K562 treated with DMSO at 1 percent for 12 hours (cell line): ENCODE data around the gene TSPAN16. TPM values are rescaled to one million over a fixed set of nuclear protein-coding genes. Genes with fewer than 3 reads are reported as not detected.

ENCODE experiments used
- total RNA-seq: library from RNA; unstranded; fragments of 300-600 nt; gene quantifications from 2 replicates; pipeline ENCODE4 v1.2.3, GENCODE V29; 2022; ENCODE audit not compliant: insufficient read depth

Gene TSPAN16, protein sequence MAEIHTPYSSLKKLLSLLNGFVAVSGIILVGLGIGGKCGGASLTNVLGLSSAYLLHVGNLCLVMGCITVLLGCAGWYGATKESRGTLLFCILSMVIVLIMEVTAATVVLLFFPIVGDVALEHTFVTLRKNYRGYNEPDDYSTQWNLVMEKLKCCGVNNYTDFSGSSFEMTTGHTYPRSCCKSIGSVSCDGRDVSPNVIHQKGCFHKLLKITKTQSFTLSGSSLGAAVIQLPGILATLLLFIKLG
- total RNA-seq = not detected in 2 replicates

DNA sequence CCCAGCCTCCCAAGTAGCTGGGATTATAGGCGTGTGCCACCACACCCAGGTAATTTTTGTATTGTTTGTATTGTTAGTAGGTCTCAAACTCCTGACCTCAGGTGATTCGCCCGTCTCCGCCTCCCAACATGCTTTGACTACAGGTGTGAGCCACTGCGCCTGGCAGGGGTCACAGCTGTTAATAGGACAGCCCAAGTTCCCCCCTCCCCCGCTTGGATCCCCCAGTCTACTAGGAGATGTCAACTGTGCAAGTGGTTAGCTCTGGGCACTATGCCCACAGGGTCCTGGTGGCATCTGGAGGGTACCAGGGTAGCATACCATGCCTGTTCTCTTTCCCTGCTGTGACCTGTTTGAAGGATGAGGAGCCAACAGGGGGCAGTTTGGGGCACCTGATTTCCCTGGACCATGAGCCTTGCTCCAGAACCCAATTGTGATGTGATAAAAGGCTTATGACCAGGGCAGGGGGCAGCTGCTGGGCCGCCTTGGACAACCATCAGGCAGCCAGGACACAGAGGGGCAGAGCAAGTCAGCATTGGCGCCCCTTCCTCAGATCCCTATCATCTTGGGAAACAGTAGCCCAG is at the start of gene TSPAN16:
TSS of gene TSPAN16 (plus strand) at position 496 of the 581 bp plus-strand sequence. CDS start 138 bp downstream, outside the sequence.

DNA sequence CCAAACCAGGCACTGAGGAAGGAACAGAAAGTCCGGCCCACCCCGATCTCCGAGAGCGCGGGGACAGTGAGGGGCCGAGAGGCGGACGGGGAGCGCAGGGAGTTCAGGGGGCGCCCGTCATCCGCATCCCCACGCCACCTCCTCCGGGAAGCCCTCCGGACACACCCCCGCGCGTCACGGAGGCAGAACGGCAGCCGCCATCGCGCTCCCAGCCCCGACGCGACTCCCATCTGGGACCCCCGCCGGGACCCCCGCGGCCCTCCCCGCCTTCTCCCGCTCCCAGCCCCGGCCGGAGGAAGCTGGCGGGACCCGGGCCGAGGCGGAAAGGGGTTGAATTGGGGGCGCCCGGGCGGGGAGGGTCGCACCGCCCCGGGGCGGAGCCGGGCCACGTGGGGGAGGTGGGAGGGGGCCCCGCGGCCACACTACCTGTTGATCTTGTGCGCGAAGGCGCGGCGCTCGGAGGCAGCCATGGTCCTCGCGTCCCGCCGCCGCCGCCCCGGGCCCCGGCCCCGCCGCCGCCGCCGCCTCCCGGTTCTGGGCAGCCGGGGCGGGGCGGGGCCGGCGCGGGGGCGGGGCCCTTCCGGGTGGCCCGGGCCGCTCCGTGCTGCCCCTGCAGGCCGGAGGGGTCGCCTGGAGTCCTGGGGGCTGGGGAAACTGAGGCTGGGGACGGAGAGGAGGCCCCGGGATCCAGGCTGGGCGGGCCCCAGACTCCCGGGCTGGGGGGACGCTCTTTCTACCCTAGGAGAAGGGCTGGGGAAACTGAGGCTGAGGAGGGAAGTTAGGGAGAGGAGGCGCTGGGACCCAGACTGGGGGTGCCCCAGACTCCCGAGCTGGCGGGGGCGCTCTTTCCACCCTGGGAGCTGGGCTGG is 33.8 kb upstream of the TSPAN16 start, which contains the start of gene DOCK6:
TSS of gene DOCK6 (minus strand) at position 554 of the 869 bp plus-strand sequence. CDS start at position 470, 84 bp downstream.

DNA sequence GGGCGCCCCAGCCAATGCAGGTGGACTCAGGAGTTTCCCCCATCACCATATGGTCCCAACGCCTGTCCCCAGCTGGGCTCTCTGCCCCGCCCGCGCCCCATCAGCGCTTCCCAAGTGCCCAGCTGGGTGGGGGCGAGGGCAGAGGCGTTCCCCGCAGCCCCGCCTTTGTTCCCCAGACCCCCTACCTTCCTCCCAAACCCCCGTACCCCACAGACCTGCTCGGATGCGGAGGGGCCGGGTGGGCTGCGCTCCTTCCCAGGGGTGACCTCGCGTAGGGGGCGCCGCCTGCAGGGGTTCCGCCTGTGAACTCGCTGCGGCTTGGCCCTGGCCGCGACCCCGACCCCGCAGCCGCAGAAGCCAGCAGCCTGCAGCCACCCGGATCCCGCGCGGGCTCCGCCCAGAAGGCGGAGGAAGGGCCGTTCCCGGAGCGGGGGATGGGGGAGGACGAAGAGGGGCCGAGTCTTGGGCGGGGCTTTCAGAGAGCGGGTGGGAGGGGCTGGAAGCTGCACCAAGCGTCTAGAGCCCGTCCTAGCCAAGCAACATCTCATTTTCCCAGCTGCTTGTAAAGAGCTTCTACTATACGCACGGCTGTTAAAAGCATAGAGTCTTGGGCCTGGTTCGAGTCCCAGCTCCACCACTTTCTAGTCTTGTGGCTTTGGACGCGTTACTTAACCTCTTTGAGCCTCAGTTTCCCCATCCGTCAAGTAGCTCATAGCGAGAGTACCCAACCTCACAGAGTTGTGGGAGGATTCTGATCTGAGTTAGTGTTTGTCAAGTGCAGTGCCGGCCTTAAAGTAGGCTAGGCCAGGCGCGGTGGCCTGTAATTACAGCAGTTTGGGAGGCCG is 43.5 kb downstream of the TSPAN16 start, which contains the start of gene RAB3D:
TSS of gene RAB3D (minus strand) at position 404 of the 845 bp plus-strand sequence. CDS start 2,258 bp downstream, outside the sequence.

DNA sequence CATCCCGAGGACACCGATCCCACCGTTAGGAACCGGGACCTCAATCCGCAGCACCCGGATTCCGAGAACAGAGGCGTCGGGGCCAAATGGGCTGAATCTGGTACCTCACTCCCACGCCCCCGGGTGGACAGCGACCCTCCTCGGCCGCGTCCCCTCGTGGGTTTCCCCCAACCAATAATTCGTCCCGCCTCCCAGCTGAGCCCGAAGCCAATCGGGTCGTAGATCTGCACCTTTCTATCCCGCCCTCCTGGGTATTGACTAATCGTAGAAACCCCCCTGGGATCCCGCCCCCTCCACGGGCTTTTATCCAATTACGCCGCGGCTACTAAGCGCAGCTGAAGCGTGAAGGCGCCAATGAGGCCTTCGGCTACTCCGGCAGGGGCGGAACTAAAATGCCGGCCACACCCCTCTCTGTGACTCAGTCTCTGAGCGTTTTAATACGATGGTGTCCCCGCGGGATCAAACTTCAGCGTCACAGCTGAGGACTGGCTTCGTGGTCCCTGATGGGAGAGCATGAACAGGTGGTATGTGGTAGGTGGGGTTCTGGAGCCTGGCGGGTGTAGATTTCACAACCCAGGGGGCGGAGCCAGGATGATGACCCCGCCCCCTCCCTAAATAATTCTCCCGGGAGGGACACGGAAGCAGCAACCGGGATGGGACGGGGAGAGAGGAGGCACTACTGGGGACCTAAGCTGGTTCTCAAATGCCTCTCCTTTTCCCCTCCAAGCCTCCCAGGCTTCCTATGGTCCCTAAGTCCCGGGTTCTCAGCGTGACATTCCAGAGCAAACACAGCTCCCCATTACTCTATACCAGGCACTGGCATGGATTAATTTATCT is 50.4 kb downstream of the TSPAN16 start, which contains the start of the genes CCDC159 and TMEM205:
TSS of gene CCDC159 (plus strand) at position 416 of the 837 bp plus-strand sequence. CDS start at position 504, 88 bp downstream.
TSS of gene TMEM205 (minus strand) at position 165 of the 837 bp plus-strand sequence. CDS start 649 bp downstream, outside the sequence.

DNA sequence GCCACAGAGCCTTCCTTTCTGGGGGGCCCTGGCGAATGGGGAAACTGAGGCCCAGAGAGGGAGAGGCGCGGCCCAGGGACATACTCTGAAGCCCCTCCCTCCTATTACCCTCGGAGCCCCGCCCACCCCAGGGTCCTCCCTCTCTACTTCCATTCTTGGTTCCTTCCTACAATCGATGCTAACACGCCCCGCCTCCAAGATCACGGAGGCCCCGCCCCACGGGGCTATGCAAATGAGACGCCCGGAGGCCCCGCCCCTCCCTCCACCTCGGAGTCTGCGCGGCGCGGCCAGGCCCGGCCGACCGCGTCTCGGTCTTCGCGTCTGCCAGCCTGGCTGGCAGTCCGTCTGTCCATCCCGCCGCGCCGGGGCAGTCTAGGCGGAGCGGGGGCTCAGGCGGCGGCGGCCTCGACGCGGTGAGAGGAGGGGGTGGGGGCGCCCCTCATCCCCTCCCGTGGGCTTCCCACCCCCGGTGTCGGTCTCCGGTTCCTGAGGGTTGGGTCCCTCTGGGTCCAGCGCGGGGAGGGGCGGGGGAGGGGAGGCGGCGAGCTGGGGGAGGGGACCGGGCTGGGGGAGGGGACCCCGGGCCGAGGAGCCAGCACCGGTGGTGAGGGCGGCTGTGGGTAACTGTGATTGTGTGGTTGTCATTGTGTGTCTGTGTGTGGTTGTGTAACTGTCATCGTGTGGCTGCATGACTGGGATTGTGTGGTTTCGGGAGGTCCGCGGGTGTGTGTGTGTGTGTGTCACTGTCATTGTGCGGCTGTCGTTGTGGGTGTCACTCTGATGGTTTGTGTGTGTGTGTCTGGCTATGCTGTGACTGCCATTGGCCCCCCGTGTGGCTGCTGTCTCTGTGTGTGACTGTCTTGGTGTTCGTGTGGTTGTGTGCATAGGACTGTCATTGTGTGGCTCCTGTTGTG is 59.5 kb downstream of the TSPAN16 start, which contains the start of gene PLPPR2:
TSS of gene PLPPR2 (plus strand) at position 273 of the 914 bp plus-strand sequence. CDS start 2,242 bp downstream, outside the sequence.

Other genes starting within 250 kb of the TSPAN16 start
- gene LDLR, start 206.7 kb upstream of the TSPAN16 start, total RNA-seq = 17.5 and 47.0 TPM in 2 replicates
- 32.5 and 40.5 TPM in 2 replicates for gene SPC24, start 140.4 kb upstream of the TSPAN16 start, total RNA-seq
- 14.5 and 56.0 TPM in 2 replicates for gene KANK2, start 98.6 kb upstream of the TSPAN16 start, total RNA-seq
- gene ANGPTL8, start 56.5 kb upstream of the TSPAN16 start, total RNA-seq = not detected in 2 replicates
- gene DOCK6, start 33.6 kb upstream of the TSPAN16 start, total RNA-seq = 5.7 and 22.5 TPM in 2 replicates
- gene RAB3D, start 43.5 kb downstream of the TSPAN16 start, total RNA-seq = 2.0 and 5.5 TPM in 2 replicates
- gene TMEM205, start 50.1 kb downstream of the TSPAN16 start, total RNA-seq = 63.8 and 74.8 TPM in 2 replicates
- gene CCDC159, start 50.4 kb downstream of the TSPAN16 start, total RNA-seq = 8.4 and 20.3 TPM in 2 replicates
- 23.2 and 37.6 TPM in 2 replicates for gene PLPPR2, start 59.3 kb downstream of the TSPAN16 start, total RNA-seq
- 4.0 and 4.5 TPM in 2 replicates for gene SWSAP1, start 78.5 kb downstream of the TSPAN16 start, total RNA-seq
- 11.9 and 13.5 TPM in 2 replicates for gene EPOR, start 88.2 kb downstream of the TSPAN16 start, total RNA-seq
- 1.3 and 2.0 TPM in 2 replicates for gene RGL3, start 123.2 kb downstream of the TSPAN16 start, total RNA-seq
- 1.1 TPM in 1 of 2 replicates, not detected in the other for gene ODAD3, start 139.0 kb downstream of the TSPAN16 start, total RNA-seq
- gene PRKCSH, start 139.5 kb downstream of the TSPAN16 start, total RNA-seq = 269 and 367 TPM in 2 replicates
- gene ELAVL3, start 184.9 kb downstream of the TSPAN16 start, total RNA-seq = not detected in 2 replicates
- gene ZNF653, start 209.7 kb downstream of the TSPAN16 start, total RNA-seq = 9.0 and 9.8 TPM in 2 replicates
- 43.6 and 45.8 TPM in 2 replicates for gene ECSIT, start 233.0 kb downstream of the TSPAN16 start, total RNA-seq
- gene CNN1, start 242.7 kb downstream of the TSPAN16 start, total RNA-seq = 2.0 and 5.0 TPM in 2 replicates